GM23248 (cell line): ENCODE measurements around the gene APLF.

Source experiments
- EZH2 ChIP-seq: fragments of 200-600 bp; sonication (generic); IDR thresholded peaks from 2 replicates; pipeline ENCODE4 v1.6.1; 2018; ENCODE audit warnings: antibody characterized with exemption, mild to moderate bottlenecking; ENCODE audit not compliant: insufficient read depth, poor library complexity, severe bottlenecking
- EZH2phosphoT487 ChIP-seq: fragments of 200-600 bp; sonication (generic); IDR thresholded peaks from 2 replicates; pipeline ENCODE4 v1.6.1; 2018; ENCODE audit warnings: antibody characterized with exemption, moderate library complexity, mild to moderate bottlenecking, low read depth; ENCODE audit not compliant: insufficient read depth

DNA sequence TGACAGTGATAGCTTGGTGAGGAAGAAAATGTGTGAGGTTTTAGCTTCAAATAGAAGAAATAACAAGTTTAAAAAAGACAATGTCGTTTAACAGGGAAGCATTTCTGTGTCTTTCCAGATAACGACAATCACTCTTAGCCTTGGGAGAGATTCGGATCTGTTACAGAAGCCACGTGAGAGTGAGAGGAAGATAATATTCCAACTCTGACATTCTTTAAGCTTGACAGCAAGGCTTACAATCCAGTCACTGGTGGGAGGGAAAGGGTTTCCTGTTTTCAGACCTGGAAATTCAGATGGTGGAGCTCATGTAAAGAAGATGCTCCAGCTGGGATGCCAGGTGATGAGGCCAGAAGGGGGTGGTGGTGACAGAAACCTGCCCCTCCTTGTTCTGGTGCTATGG lies 31.1 kb upstream of the APLF start:
- no peak for TF ChIP-seq EZH2
- no peak for TF ChIP-seq EZH2phosphoT487
